Stomach smooth muscle (tissue), 2 donors: ENCODE results near the gene DCC.
"Not testable (repeated sequence)": the region's sequence is repeated elsewhere in the genome, so short reads cannot be mapped to it uniquely, and the experiment has no call there.

ENCODE experiments used
- H3K27ac ChIP-seq: one replicate; pipeline ENCODE4 v1.7.0; 2013; ENCODE audit warnings: mild to moderate bottlenecking, low read length, inconsistent platforms
- H3K27me3 ChIP-seq, 2 donors: one replicate each; pipeline ENCODE4 v1.7.0; 2013; ENCODE audit warnings: low read length in 2 of 2; ENCODE audit not compliant: insufficient read depth in 2 of 2, control insufficient read depth in 1 of 2
- H3K36me3 ChIP-seq, 2 donors: one replicate each; pipeline ENCODE4 v1.7.0; 2013; ENCODE audit warnings: low read length in 2 of 2; ENCODE audit not compliant: control insufficient read depth in 2 of 2, insufficient read depth in 2 of 2
- H3K4me1 ChIP-seq: one replicate; pipeline ENCODE4 v1.7.0; 2013; ENCODE audit warnings: low read length; ENCODE audit not compliant: control insufficient read depth, insufficient read depth
- H3K4me3 ChIP-seq, 2 donors: one replicate each; pipeline ENCODE4 v1.7.0; 2013; ENCODE audit warnings: low read length in 2 of 2
- H3K9ac ChIP-seq, 2 donors: one replicate each; pipeline ENCODE4 v1.7.0; 2013; ENCODE audit warnings: low read length in 2 of 2, mild to moderate bottlenecking in 1 of 2
- H3K9me3 ChIP-seq, 2 donors: one replicate each; pipeline ENCODE4 v1.7.0; 2013; ENCODE audit warnings: low read length in 2 of 2; ENCODE audit not compliant: control insufficient read depth in 2 of 2
- donor health status: healthy.
- donor health status: Pancreatic carcinoma.

Gene DCC

DNA sequence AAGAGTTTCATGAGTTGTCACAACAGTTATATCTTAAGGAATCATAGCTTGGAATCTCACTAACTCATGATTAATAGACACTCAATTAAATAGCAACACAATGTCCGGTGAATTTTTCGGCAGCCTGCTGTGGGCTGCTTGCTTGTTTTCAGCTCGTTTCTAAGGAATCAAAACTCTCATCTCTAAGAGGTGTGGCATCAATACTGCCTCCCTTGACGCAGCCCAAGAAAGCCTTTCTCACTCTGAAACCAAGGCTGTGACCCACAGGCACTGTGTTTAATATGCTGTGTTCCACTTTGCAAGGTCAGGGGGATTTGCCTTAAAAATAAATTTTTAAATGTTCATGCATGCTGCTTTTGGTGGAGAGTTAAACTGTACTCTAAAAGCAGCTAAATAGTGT is 5.4 kb downstream of the DCC start:
- H3K27me3 ChIP-seq = peaks cover 13 to 21% of the 10 kb centered on the region in 2 donors
- H3K36me3 ChIP-seq = no peaks in the 10 kb centered on the region
- no peaks in the 10 kb centered on the region for H3K9me3 ChIP-seq
- no peak overlapping the region for H3K27ac ChIP-seq
- peaks cover 10% of the 10 kb centered on the region for H3K4me1 ChIP-seq
- no peak overlapping the region for H3K9ac ChIP-seq
- H3K4me3 ChIP-seq = no peak overlapping the region

DNA sequence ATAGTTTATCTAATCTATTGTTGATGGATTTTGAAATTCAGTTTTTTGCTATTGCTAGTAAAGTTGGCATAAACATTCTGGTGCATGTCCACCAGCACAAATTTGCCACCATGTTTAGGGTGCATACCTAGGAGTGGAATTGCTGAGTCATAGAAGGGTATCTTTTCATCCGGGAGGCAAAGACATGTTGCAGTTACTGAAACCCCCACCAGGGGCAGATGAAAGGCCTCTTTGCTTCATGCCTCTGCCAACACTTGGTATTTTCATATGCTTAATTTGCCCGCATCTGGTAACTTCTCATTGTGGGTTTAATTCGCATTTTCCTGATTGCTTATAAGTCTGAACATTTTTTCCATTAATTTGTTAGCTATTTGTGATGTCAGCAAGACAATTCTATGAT is 8.2 kb downstream of the DCC start:
- Histone ChIP-seq H3K9ac (no peak overlapping the region), H3K4me3 (no peak overlapping the region), H3K36me3 (no peaks in the 10 kb centered on the region), H3K27me3 (no peaks in the 10 kb centered on the region), H3K27ac (no peak overlapping the region), H3K9me3 (no peaks in the 10 kb centered on the region), H3K4me1 (no peaks in the 10 kb centered on the region)

DNA sequence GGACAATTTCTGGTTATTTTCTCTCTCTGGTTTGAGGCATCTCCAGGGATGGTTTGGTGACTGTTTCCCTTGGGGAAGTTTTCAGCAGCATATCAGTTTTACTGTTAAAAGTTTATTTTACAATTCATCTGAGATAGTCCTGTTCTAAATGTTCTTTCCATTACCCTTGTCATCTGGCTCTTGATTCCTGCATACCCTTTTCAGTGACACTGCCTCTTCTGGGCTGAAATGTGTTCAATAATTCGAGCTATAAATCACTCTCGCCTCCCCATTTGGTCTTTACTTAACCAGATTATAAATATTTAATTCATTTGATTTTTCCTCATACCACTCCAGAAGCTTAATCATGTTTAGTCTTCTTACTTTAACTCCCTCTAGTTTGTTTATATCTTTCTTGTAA is 9.5 kb downstream of the DCC start:
- H3K4me3 ChIP-seq = no peak overlapping the region
- no peak overlapping the region for H3K9ac ChIP-seq
- H3K9me3 ChIP-seq = no peaks in the 10 kb centered on the region
- no peaks in the 10 kb centered on the region for H3K4me1 ChIP-seq
- no peak overlapping the region for H3K27ac ChIP-seq
- H3K27me3 ChIP-seq = no peaks in the 10 kb centered on the region
- no peaks in the 10 kb centered on the region for H3K36me3 ChIP-seq

- H3K9me3 ChIP-seq = no peaks in the 10 kb centered on the region
- H3K9ac ChIP-seq = no peak overlapping the region
- no peaks in the 10 kb centered on the region for H3K4me1 ChIP-seq
- H3K27me3 ChIP-seq = no peaks in the 10 kb centered on the region
- H3K4me3 ChIP-seq = no peak overlapping the region
- no peak overlapping the region for H3K27ac ChIP-seq
- no peaks in the 10 kb centered on the region for H3K36me3 ChIP-seq
Measured at GRCh38 chr18:52352920-52353319, 12.9 kb downstream of the DCC start.

DNA sequence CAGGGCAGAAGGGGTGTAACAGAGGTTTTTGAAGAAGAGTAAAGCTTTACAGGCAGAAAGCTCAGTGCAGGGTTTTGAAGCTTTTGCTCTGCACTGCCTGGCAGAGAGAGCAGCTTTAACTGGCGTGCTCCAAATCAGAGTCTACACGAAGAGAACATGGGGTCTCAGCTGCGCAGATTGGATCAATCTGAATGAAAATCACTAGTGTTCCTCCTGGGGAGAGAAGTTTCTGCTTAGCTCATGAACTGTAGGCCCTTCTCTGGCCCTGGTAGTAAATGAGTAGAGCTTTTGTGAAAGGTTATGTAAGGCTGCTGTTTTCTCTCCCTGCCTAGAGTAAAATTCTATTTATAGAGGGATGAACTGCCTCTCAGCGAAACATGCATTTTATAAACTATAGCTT is 13.6 kb downstream of the DCC start:
- Histone ChIP-seq H3K27ac (no peak overlapping the region), H3K27me3 (no peaks in the 10 kb centered on the region), H3K9me3 (no peaks in the 10 kb centered on the region), H3K4me1 (no peaks in the 10 kb centered on the region), H3K9ac (peak overlapping the region; percentile 10 to 22), H3K36me3 (no peaks in the 10 kb centered on the region), H3K4me3 (peak overlapping the region in 1 of 2 donors; percentile 20)

DNA sequence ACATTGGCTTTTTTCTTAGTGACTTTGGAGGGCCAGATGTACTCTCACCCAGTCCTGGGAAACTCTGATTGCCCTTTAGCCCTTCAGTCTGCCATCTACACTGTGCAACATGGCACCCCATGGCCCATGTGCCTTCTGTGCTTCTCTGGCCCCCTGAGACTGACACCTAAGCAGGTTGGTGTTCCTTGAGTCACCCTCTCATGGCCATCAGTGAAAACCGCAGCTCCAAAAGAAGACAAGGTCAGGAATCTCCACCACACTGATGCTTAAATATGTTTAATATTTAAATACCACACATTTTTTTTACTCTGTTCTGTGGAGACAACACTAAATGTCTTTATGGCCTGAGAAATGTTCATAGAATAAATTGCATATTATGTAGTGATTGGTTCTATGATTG is 23.9 kb downstream of the DCC start:
- no peaks in the 10 kb centered on the region for H3K9me3 ChIP-seq

GRCh38 chr18:52366851-52367250 is 26.9 kb downstream of the DCC start:
- H3K36me3 ChIP-seq, H3K4me1 ChIP-seq, H3K9me3 ChIP-seq, H3K27ac ChIP-seq, H3K27me3 ChIP-seq, H3K4me3 ChIP-seq, H3K9ac ChIP-seq: not testable (repeated sequence)

More for the DNA sequence above, 23.9 kb downstream of the DCC start:
- H3K4me3 ChIP-seq = no peak overlapping the region
- no peak overlapping the region for H3K9ac ChIP-seq
- no peaks in the 10 kb centered on the region for H3K36me3 ChIP-seq
- H3K4me1 ChIP-seq = no peaks in the 10 kb centered on the region
- H3K27me3 ChIP-seq = no peaks in the 10 kb centered on the region
- H3K27ac ChIP-seq = no peak overlapping the region

DNA sequence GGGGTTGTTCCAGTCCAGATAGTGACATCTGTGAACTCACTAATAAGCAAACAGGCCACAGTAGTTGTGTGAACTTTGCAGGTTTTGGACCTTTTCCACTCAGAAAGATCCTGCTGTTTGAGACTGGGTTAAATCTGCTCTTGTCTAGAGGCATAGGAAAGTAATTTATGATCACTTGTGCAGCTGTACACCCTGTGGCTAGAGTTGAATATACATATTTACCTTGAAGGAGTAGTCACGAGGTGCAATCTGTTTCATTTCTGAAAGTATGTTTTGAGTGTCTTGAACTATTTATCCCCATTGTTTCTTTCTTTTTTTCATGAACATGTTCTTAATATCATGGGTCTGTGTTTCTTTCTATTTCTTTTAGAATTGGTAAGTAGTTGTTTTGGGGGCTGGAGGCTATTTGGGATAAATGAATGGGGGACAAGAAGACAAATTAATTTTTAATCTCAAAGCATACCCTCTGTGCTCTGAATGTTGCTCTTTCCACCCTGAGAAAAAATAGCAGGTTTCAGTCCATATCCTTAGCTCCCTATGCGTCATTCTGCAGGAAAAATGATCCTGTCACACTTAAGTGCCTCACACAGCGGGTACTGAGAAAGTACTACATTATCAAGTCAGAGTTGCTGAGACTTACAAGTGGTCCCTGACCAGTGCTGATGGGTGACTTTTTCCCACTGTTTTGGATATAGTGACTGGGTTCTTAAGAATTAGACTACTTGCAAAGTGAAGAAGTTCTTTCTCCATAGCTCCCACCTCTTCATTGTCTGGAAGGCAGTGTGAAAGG is 28.2 kb downstream of the DCC start:
- Histone ChIP-seq H3K36me3 (no peaks in the 10 kb centered on the region), H3K27me3 (no peaks in the 10 kb centered on the region), H3K9me3 (no peaks in the 10 kb centered on the region), H3K9ac (no peak overlapping the region), H3K4me3 (no peak overlapping the region), H3K27ac (no peak overlapping the region), H3K4me1 (no peaks in the 10 kb centered on the region)

GRCh38 chr18:52370841-52371240 is 30.8 kb downstream of the DCC start:
- H3K36me3 ChIP-seq = no peaks in the 10 kb centered on the region
- H3K27ac ChIP-seq = no peak overlapping the region
- H3K9ac ChIP-seq = no peak overlapping the region
- H3K4me1 ChIP-seq = no peaks in the 10 kb centered on the region
- H3K9me3 ChIP-seq = no peaks in the 10 kb centered on the region
- no peaks in the 10 kb centered on the region for H3K27me3 ChIP-seq
- no peak overlapping the region for H3K4me3 ChIP-seq

DNA sequence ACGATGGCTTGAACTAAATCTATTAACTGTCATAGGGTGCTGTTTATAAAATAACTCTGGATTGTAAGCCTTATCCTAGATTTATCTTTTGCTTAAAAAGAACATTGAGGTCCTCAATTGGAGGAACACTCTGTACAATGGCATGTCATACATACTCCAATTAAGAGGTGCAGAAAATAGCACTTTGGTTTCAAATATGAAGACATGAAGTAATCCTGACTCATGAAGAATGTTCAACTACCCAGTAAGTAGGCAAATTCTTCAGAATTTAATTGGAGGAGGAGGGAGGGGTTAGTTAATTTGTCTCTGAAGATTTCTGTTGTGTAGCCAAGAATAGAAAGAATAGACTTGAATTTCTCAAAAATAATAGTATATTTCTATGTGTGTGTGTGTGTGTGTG is 36.1 kb downstream of the DCC start:
- Histone ChIP-seq H3K27ac (no peak overlapping the region), H3K4me3 (no peak overlapping the region), H3K27me3 (peaks cover 0 to 2% of the 10 kb centered on the region in 2 donors), H3K9me3 (no peaks in the 10 kb centered on the region), H3K9ac (no peak overlapping the region), H3K36me3 (no peaks in the 10 kb centered on the region), H3K4me1 (no peaks in the 10 kb centered on the region)

GRCh38 chr18:52377094-52377493 is 37.1 kb downstream of the DCC start:
- H3K27ac ChIP-seq = no peak overlapping the region
- H3K4me3 ChIP-seq = no peak overlapping the region
- H3K27me3 ChIP-seq = peaks cover 0 to 2% of the 10 kb centered on the region in 2 donors
- no peaks in the 10 kb centered on the region for H3K36me3 ChIP-seq
- H3K9ac ChIP-seq = no peak overlapping the region
- no peaks in the 10 kb centered on the region for H3K9me3 ChIP-seq
- no peaks in the 10 kb centered on the region for H3K4me1 ChIP-seq
